H1 (cell line): Measurements from ENCODE around the gene PRR36. TPM values are rescaled to one million over a fixed set of nuclear protein-coding genes. Genes with fewer than 3 reads are reported as not detected.

Source experiments
- CTCF ChIA-PET: fragments of 300-600 bp; sonication (Branson Sonifier 250); formaldehyde crosslinking; loops from one replicate; lab custom pipeline; 2021; ENCODE audit not compliant: partially characterized antibody; lab: Charles Lee
- POLR2A ChIA-PET: fragments of 300-600 bp; sonication (Branson Sonifier 250); formaldehyde crosslinking; loops from one replicate; lab custom pipeline; 2021; ENCODE audit warnings: inconsistent platforms; ENCODE audit not compliant: partially characterized antibody; lab: Charles Lee
- DNase-seq, 2 experiments: peaks; one replicate each; pipeline versions ENCODE4 v3.0.0 to v3.0.0-alpha.2; 2010 to 2022; ENCODE audit warnings: low spot score in 2 of 2, low read depth in 1 of 2, mixed read lengths in 1 of 2
- FAIRE-seq: peaks from 2 replicates; lab custom pipeline; 2011; peaks lifted over from hg19 to GRCh38; lab: Jason Lieb, UNC
- H2AFZ ChIP-seq: 2 replicates; pipeline ENCODE4 v1.8.1; 2012; ENCODE audit warnings: low read length, inconsistent platforms
- H2AK5ac ChIP-seq: 2 replicates; pipeline ENCODE4 v1.6.1; 2013; ENCODE audit warnings: low read depth, low read length
- H2BK120ac ChIP-seq: replicated peaks from 2 replicates; pipeline ENCODE3; 2013; ENCODE audit warnings: low read depth, low read length, inconsistent platforms
- H2BK12ac ChIP-seq: 2 replicates; pipeline ENCODE4 v1.6.1; 2013; ENCODE audit warnings: low read depth, low read length
- H2BK15ac ChIP-seq: 2 replicates; pipeline ENCODE4 v1.6.1; 2013; ENCODE audit warnings: low read length
- H2BK20ac ChIP-seq: 2 replicates; pipeline ENCODE4 v1.6.1; 2013; ENCODE audit warnings: low read length
- H2BK5ac ChIP-seq: 2 replicates; pipeline ENCODE4 v1.6.1; 2013; ENCODE audit warnings: low read depth, low read length
- H3K14ac ChIP-seq: 2 replicates; pipeline ENCODE4 v1.6.1; 2013; ENCODE audit warnings: inconsistent platforms; ENCODE audit not compliant: insufficient read length
- H3K18ac ChIP-seq: 2 replicates; pipeline ENCODE4 v1.6.1; 2013; ENCODE audit warnings: low read length; ENCODE audit errors: extremely low read depth
- H3K23ac ChIP-seq: 2 replicates; pipeline ENCODE4 v1.6.1; 2013; ENCODE audit warnings: inconsistent platforms; ENCODE audit not compliant: insufficient read length
- H3K23me2 ChIP-seq: 2 replicates; pipeline ENCODE4 v1.6.1; 2013; ENCODE audit warnings: low read depth, low read length
- H3K27ac ChIP-seq: 2 replicates; pipeline ENCODE4 v1.6.1; 2011; ENCODE audit warnings: low read depth, low read length, inconsistent platforms
- H3K27me3 ChIP-seq, 4 experiments: replicated peaks in 1 of 4; 1 replicate in 1 of 4; 2 replicates in 3 of 4; pipeline versions ENCODE4 v1.6.1 to v1.8.1; 2011 to 2013; ENCODE audit warnings: low read length in 3 of 4, mild to moderate bottlenecking in 3 of 4, inconsistent platforms in 2 of 4, mixed read lengths in 2 of 4, moderate library complexity in 1 of 4; ENCODE audit not compliant: control insufficient read depth in 3 of 4, insufficient read depth in 3 of 4; ENCODE audit errors: extremely low read depth in 1 of 4
- H3K36me3 ChIP-seq, 4 experiments: 2 replicates each; pipeline versions ENCODE4 v1.6.1 to v1.8.1; 2011 to 2013; ENCODE audit warnings: mild to moderate bottlenecking in 4 of 4, low read length in 3 of 4, moderate library complexity in 2 of 4, control low read depth in 1 of 4, inconsistent platforms in 1 of 4; ENCODE audit not compliant: insufficient read depth in 4 of 4, control insufficient read depth in 2 of 4
- H3K4ac ChIP-seq: replicated peaks from 2 replicates; pipeline ENCODE3; 2013; ENCODE audit warnings: low read length, low read depth, mixed read lengths, inconsistent platforms; ENCODE audit not compliant: insufficient read length
- H3K4me1 ChIP-seq, 4 experiments: replicated peaks in 1 of 4; 1 replicate in 1 of 4; 2 replicates in 3 of 4; pipeline versions ENCODE4 v1.6.1 to v1.8.1; 2011 to 2013; ENCODE audit warnings: low read length in 3 of 4, inconsistent platforms in 2 of 4, mixed read lengths in 1 of 4; ENCODE audit not compliant: insufficient read depth in 4 of 4, control insufficient read depth in 3 of 4
- H3K4me2 ChIP-seq, 2 experiments: 2 replicates each; pipeline versions ENCODE4 v1.6.1 to v1.8.1; 2011 to 2013; ENCODE audit warnings: low read depth in 2 of 2, low read length in 2 of 2, control low read depth in 1 of 2, inconsistent platforms in 1 of 2, mild to moderate bottlenecking in 1 of 2; ENCODE audit not compliant: insufficient read depth in 1 of 2
- H3K4me3 ChIP-seq, 4 experiments: fragments of 200-600, 300-600 bp in 1 of 4; sonication (generic), shearing (Covaris generic), sonication (Bioruptor Twin) in 1 of 4; 2 replicates each; pipeline versions ENCODE4 v1.5.1 to v1.8.1; 2011 to 2016; ENCODE audit warnings: low read length in 4 of 4, low read depth in 3 of 4, control low read depth in 2 of 4, inconsistent platforms in 2 of 4, mild to moderate bottlenecking in 2 of 4, mixed read lengths in 1 of 4, moderate library complexity in 1 of 4; ENCODE audit not compliant: insufficient read depth in 2 of 4; ENCODE audit errors: extremely low read depth in 1 of 4
- H3K56ac ChIP-seq: replicated peaks from 2 replicates; pipeline ENCODE3; 2013; ENCODE audit warnings: low read depth, mild to moderate bottlenecking, mixed read lengths, low read length, inconsistent platforms; ENCODE audit not compliant: insufficient read length
- H3K79me1 ChIP-seq: 2 replicates; pipeline ENCODE4 v1.6.1; 2013; ENCODE audit warnings: low read depth, low read length, control low read depth
- H3K79me2 ChIP-seq, 2 experiments: 2 replicates each; pipeline versions ENCODE4 v1.6.1 to v1.8.1; 2012 to 2013; ENCODE audit warnings: low read length in 2 of 2, mild to moderate bottlenecking in 2 of 2, inconsistent platforms in 1 of 2; ENCODE audit not compliant: insufficient read depth in 2 of 2, control insufficient read depth in 1 of 2
- H3K9ac ChIP-seq, 4 experiments: replicated peaks in 1 of 4; 1 replicate in 1 of 4; 2 replicates in 3 of 4; pipeline versions ENCODE4 v1.6.1 to v1.8.1; 2011 to 2013; ENCODE audit warnings: low read depth in 3 of 4, low read length in 3 of 4, control low read depth in 2 of 4, mild to moderate bottlenecking in 2 of 4, moderate library complexity in 2 of 4, inconsistent platforms in 1 of 4; ENCODE audit errors: extremely low read depth in 1 of 4
- H3K9me3 ChIP-seq, 2 experiments: 2 replicates each; pipeline versions ENCODE4 v1.6.1 to v1.8.1; 2012 to 2013; ENCODE audit warnings: mild to moderate bottlenecking in 2 of 2, moderate library complexity in 2 of 2, control low read depth in 1 of 2, inconsistent platforms in 1 of 2, low read depth in 1 of 2, low read length in 1 of 2, mixed read lengths in 1 of 2; ENCODE audit not compliant: insufficient read depth in 2 of 2
- H4K20me1 ChIP-seq, 2 experiments: replicated peaks in 1 of 2; 2 replicates each; pipeline versions ENCODE3 to v1.8.1; 2011 to 2013; ENCODE audit warnings: inconsistent platforms in 2 of 2, low read length in 2 of 2, mild to moderate bottlenecking in 1 of 2; ENCODE audit not compliant: insufficient read depth in 2 of 2, control insufficient read depth in 1 of 2
- H4K5ac ChIP-seq: 2 replicates; pipeline ENCODE4 v1.6.1; 2013; ENCODE audit warnings: low read length, low read depth, mixed read lengths, inconsistent platforms; ENCODE audit not compliant: insufficient read length
- H4K8ac ChIP-seq: 2 replicates; pipeline ENCODE4 v1.8.0; 2013; ENCODE audit warnings: mild to moderate bottlenecking, moderate library complexity, low read length, inconsistent platforms; ENCODE audit not compliant: insufficient read depth; ENCODE audit errors: extremely low read depth
- H4K91ac ChIP-seq: replicated peaks from 2 replicates; pipeline ENCODE3; 2013; ENCODE audit warnings: low read length, mixed read lengths, inconsistent platforms; ENCODE audit not compliant: insufficient read length
- CBX8 ChIP-seq: fragments of 300-800, 300-1000 bp; sonication (generic); IDR thresholded peaks from 2 replicates; pipeline ENCODE4 v1.7.1; 2016; ENCODE audit warnings: low read depth, low read length, borderline replicate concordance
- GABPA ChIP-seq: IDR thresholded peaks from 2 replicates; pipeline ENCODE4 v1.6.1; 2011; ENCODE audit warnings: mild to moderate bottlenecking, low read length, moderate library complexity, borderline replicate concordance; ENCODE audit not compliant: insufficient read depth
- JUND ChIP-seq: IDR thresholded peaks from 2 replicates; pipeline ENCODE4 v1.6.1; 2011; ENCODE audit warnings: mild to moderate bottlenecking, improper control_type of control experiment, low read length
- MAFK ChIP-seq: IDR thresholded peaks from 2 replicates; pipeline ENCODE4 v1.6.1; 2012; ENCODE audit warnings: low read depth, mild to moderate bottlenecking, improper control_type of control experiment, low read length
- NANOG ChIP-seq: IDR thresholded peaks from 2 replicates; pipeline ENCODE4 v1.6.1; 2011; ENCODE audit warnings: low read length, low read depth, mild to moderate bottlenecking, inconsistent platforms; ENCODE audit not compliant: insufficient read depth, poor library complexity, severe bottlenecking
- POLR2A ChIP-seq, 2 experiments: IDR thresholded peaks; 1 replicate in 1 of 2; 2 replicates in 1 of 2; pipeline ENCODE4 v1.6.1; 2011; ENCODE audit warnings: low read depth in 2 of 2, low read length in 2 of 2, mild to moderate bottlenecking in 2 of 2; ENCODE audit errors: control extremely low read depth in 1 of 2
- RNF2 ChIP-seq: fragments of 200-900, 300-1000 bp; sonication (generic); IDR thresholded peaks from 2 replicates; pipeline ENCODE4 v1.7.1; 2016; ENCODE audit warnings: borderline replicate concordance, low read depth, mild to moderate bottlenecking, antibody characterized with exemption, low read length; ENCODE audit not compliant: poor library complexity, severe bottlenecking; ENCODE audit errors: missing control alignments
- SIN3A ChIP-seq, 2 experiments: IDR thresholded peaks in 1 of 2; conservative IDR thresholded peaks in 1 of 2; 2 replicates each; pipeline ENCODE4 v1.6.1; 2011 to 2012; ENCODE audit warnings: low read length in 2 of 2, improper control_type of control experiment in 1 of 2, low read depth in 1 of 2, mild to moderate bottlenecking in 1 of 2
- SIX5 ChIP-seq: IDR thresholded peaks from 2 replicates; pipeline ENCODE4 v1.6.1; 2011; ENCODE audit warnings: mild to moderate bottlenecking, low read depth, low read length
- SP2 ChIP-seq: IDR thresholded peaks from 2 replicates; pipeline ENCODE4 v1.6.1; 2012; ENCODE audit warnings: mild to moderate bottlenecking, low read length, inconsistent platforms
- TCF12 ChIP-seq: IDR thresholded peaks from 2 replicates; pipeline ENCODE4 v1.6.1; 2011; ENCODE audit warnings: low read depth, mild to moderate bottlenecking, low read length
- WGBS, 2 experiments: shearing (Covaris generic) in 1 of 2; methylation state at CpG; one replicate each; pipeline versions ENCODE4 v1.1.6 to v1.1.7; 2013 to 2015; ENCODE audit warnings: low lambda C conversion rate in 2 of 2, mixed read lengths in 2 of 2, inconsistent platforms in 1 of 2, low coverage in 1 of 2, missing lambda C conversion rate in 1 of 2; ENCODE audit not compliant: insufficient replicate concordance in 2 of 2, insufficient coverage in 1 of 2, insufficient read length in 1 of 2; ENCODE audit errors: extremely low coverage in 1 of 2, missing lambda C conversion rate in 1 of 2; 5-methylcytosine and 5-hydroxymethylcytosine counted together
- polyA plus RNA-seq, 7 experiments: library from polyadenylated mRNA; depleted of rRNA in 3 of 7; stranded (reverse) in 5 of 7; unstranded in 2 of 7; fragments of >200 nt in 5 of 7; fragments of 200-250 nt in 2 of 7; gene quantifications; 1 replicate in 5 of 7; 2 replicates in 1 of 7; 4 replicates in 1 of 7; pipeline versions ENCODE4 v1.2.1 to v1.2.3, GENCODE V29; 2011 to 2013; ENCODE audit warnings: missing spikeins in 2 of 7, mixed read lengths in 2 of 7
- total RNA-seq: library from RNA; stranded (reverse); fragmentation: NEBNext Ultra II Directional; extraction: Animal tissue kit (Norgen Biotek cat#: 25700); gene quantifications from 2 replicates; pipeline ENCODE4 v1.2.1, GENCODE V29; 2021
- TF ChIP-seq, protein P1 (sequence below): IDR thresholded peaks from 2 replicates; pipeline ENCODE4 v1.6.1; 2011; ENCODE audit warnings: low read length, improper control_type of control experiment

Gene PRR36
- total and polyA plus RNA-seq, 2 of the 8 experiments (the other 6 are each of a cell fraction or from before 2014, with no cell fraction given) = 1.6 to 23.9 TPM

GRCh38 chr19:7856109-7856591 lies 18.0 kb downstream of the PRR36 start:
- Histone ChIP-seq H3K27me3 (peaks cover 0 to 6% (median 4%) of the 10 kb centered on the region in 4 experiments; a peak in 3 of 7 replicates), H3K27ac (no peak overlapping the region), H3K9me3 (no peaks in the 10 kb centered on the region), H3K18ac (no peak overlapping the region), H3K79me1 (no peaks in the 10 kb centered on the region), H3K79me2 (no peaks in the 10 kb centered on the region), H3K4ac (no peak overlapping the region), H2BK15ac (no peak overlapping the region), H4K91ac (no peak overlapping the region), H4K5ac (no peak overlapping the region), H2AK5ac (no peak overlapping the region), H2BK120ac (no peak overlapping the region), H3K14ac (no peak overlapping the region), H4K20me1 (peaks cover 0 to 4% of the 10 kb centered on the region in 2 experiments), H3K23me2 (peaks cover 5% of the 10 kb centered on the region; the same call in 1 of the 2 replicates), H3K23ac (no peak overlapping the region), H2AFZ (no peak overlapping the region), H3K4me1 (peaks cover 4 to 17% (median 10%) of the 10 kb centered on the region in 4 experiments; a peak in 6 of 7 replicates), H2BK12ac (no peak overlapping the region), H2BK5ac (0 out of 2 replicates have a peak overlapping the region, but pooled peaks have one; percentile 1), H3K4me3 (no peak overlapping the region), H3K56ac (no peak overlapping the region), H3K9ac (no peak overlapping the region), H4K8ac (peak overlapping the region; percentile 57; the same call in 1 of the 2 replicates), H2BK20ac (no peak overlapping the region), H3K4me2 (no peak overlapping the region), H3K36me3 (no peaks in the 10 kb centered on the region)
- DNase-seq = no peak
- FAIRE-seq = no peak
- CTCF ChIA-PET = interaction anchor here (0.8 to 2.9 kb wide), 4 partner anchors 7 to 124 kb away, joined by 3 to 21 read pairs (median 4); no protein-coding TSS in a partner anchor
- WGBS, 2 experiments = 83% methylated on average over 16 of the region's 16 CpGs; no CpG with 5 or more reads in 1 of the 2 experiments
- POLR2A ChIA-PET = interaction anchor here (1.0 to 2.5 kb wide), 2 partner anchors 32 to 61 kb away, joined by 3 to 18 read pairs; no protein-coding TSS in a partner anchor
- TF ChIP-seq SIX5 (no peak), TCF12 (no peak), SP2 (no peak), JUND (no peak), NANOG (no peak), GABPA (no peak), CBX8 (no peak), POLR2A (IDR thresholded peaks at IDR 0.05; ENCODE audit: control extremely low read depth in 1 of 2, low read depth in 2 of 2, low read length in 2 of 2) (no peak), MAFK (no peak), SIN3A (conservative IDR thresholded peaks at IDR 0.05 in 1 of 2, IDR thresholded peaks at IDR 0.05 in 1 of 2; ENCODE audit: low read depth in 1 of 2, low read length in 2 of 2) (no peak), RNF2 (no peak)
- TF ChIP-seq, protein P1, sequence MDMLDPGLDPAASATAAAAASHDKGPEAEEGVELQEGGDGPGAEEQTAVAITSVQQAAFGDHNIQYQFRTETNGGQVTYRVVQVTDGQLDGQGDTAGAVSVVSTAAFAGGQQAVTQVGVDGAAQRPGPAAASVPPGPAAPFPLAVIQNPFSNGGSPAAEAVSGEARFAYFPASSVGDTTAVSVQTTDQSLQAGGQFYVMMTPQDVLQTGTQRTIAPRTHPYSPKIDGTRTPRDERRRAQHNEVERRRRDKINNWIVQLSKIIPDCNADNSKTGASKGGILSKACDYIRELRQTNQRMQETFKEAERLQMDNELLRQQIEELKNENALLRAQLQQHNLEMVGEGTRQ = no peak
